Endothelial cell of umbilical vein (primary cell): ENCODE results near the gene SPEM2.

Experiments
- FOS ChIP-seq: IDR thresholded peaks from 2 replicates; pipeline ENCODE4 v1.6.1; 2011; ENCODE audit warnings: mild to moderate bottlenecking, low read length, moderate library complexity, borderline replicate concordance; ENCODE audit not compliant: insufficient read depth
- TF ChIP-seq, protein P1 (sequence below), 2 donors: IDR thresholded peaks; 1 replicate in 1 of 2; 2 replicates in 1 of 2; pipeline ENCODE4 v1.5.1; 2011; ENCODE audit warnings: low read length in 2 of 2, mild to moderate bottlenecking in 2 of 2, moderate library complexity in 2 of 2, control low read depth in 1 of 2, inconsistent platforms in 1 of 2, low read depth in 1 of 2; ENCODE audit not compliant: insufficient read depth in 1 of 2; ENCODE audit errors: extremely low read depth in 1 of 2

DNA sequence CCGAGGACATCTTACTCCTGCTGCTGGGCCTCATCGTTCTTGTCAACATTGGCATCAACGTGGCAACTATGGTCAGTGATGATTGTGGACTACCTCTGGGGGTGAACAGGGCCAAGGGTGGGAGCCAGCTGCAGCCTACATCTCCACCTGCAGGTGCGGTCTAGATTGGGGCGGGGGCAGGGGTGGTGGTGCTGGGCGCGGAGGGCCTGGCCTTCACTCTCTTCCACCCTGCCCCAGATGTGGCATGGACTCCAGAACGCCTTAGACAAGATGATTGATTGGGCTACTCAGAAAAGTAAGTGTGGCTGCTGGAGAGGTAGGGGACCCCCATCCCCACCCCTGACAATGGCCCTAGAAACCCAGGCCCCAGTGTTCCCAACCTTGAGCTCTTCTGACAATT is 340 bp downstream of the SPEM2 start:
- TF ChIP-seq, protein P1, sequence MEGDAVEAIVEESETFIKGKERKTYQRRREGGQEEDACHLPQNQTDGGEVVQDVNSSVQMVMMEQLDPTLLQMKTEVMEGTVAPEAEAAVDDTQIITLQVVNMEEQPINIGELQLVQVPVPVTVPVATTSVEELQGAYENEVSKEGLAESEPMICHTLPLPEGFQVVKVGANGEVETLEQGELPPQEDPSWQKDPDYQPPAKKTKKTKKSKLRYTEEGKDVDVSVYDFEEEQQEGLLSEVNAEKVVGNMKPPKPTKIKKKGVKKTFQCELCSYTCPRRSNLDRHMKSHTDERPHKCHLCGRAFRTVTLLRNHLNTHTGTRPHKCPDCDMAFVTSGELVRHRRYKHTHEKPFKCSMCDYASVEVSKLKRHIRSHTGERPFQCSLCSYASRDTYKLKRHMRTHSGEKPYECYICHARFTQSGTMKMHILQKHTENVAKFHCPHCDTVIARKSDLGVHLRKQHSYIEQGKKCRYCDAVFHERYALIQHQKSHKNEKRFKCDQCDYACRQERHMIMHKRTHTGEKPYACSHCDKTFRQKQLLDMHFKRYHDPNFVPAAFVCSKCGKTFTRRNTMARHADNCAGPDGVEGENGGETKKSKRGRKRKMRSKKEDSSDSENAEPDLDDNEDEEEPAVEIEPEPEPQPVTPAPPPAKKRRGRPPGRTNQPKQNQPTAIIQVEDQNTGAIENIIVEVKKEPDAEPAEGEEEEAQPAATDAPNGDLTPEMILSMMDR (IDR thresholded peaks at IDR 0.05; ENCODE audit: extremely low read depth in 1 of 2, insufficient read depth in 1 of 2, low read depth in 1 of 2, low read length in 2 of 2) = no peak
- no peak for TF ChIP-seq FOS
